SKM-1 treated with dmso at 0.1 percent for 144 hours (cell line): ENCODE results near the gene SLC6A19.
A peak's percentile ranks its signal among the peaks of the same experiment; 100 is the strongest.

Experiments
- DNase-seq: peaks from one replicate; lab custom pipeline; 2025; ENCODE audit not compliant: unreplicated experiment; lab: John Stamatoyannopoulos, UW

The SLC6A19 gene

GRCh38 chr5:1179383-1179715 is 22.0 kb upstream of the SLC6A19 start:
- no peak for DNase-seq

- DNase-seq: no peak
Observed at GRCh38 chr5:1180096-1180495, 21.3 kb upstream of the SLC6A19 start.

- no peak for DNase-seq
Observed at GRCh38 chr5:1180841-1181271, 20.5 kb upstream of the SLC6A19 start.

GRCh38 chr5:1181451-1182359 is 19.7 kb upstream of the SLC6A19 start:
- no peak for DNase-seq

- no peak for DNase-seq
Observed at GRCh38 chr5:1182360-1182632, 19.1 kb upstream of the SLC6A19 start.

GRCh38 chr5:1182633-1183423 is 18.6 kb upstream of the SLC6A19 start:
- no peak for DNase-seq

GRCh38 chr5:1183424-1184162 is 17.8 kb upstream of the SLC6A19 start:
- DNase-seq: no peak

GRCh38 chr5:1184163-1184470 is 17.3 kb upstream of the SLC6A19 start:
- DNase-seq: no peak

- no peak for DNase-seq
Observed at GRCh38 chr5:1184481-1184880, 16.9 kb upstream of the SLC6A19 start.

- DNase-seq: no peak
Observed at GRCh38 chr5:1185038-1185627, 16.3 kb upstream of the SLC6A19 start.

- DNase-seq: no peak
Observed at GRCh38 chr5:1185629-1186350, 15.6 kb upstream of the SLC6A19 start.

- DNase-seq: no peak
Observed at GRCh38 chr5:1186351-1187233, 14.8 kb upstream of the SLC6A19 start.

GRCh38 chr5:1187234-1187949 is 14.0 kb upstream of the SLC6A19 start:
- DNase-seq: no peak

- DNase-seq: no peak
Observed at GRCh38 chr5:1187950-1188334, 13.5 kb upstream of the SLC6A19 start.

- DNase-seq: no peak
Observed at GRCh38 chr5:1188464-1188863, 12.9 kb upstream of the SLC6A19 start.

GRCh38 chr5:1189269-1189668 is 12.1 kb upstream of the SLC6A19 start:
- DNase-seq: no peak

- no peak for DNase-seq
Observed at GRCh38 chr5:1190278-1190677, 11.1 kb upstream of the SLC6A19 start.

- DNase-seq: peak; percentile 35
Observed at GRCh38 chr5:1190837-1191239, 10.6 kb upstream of the SLC6A19 start.

- DNase-seq: no peak
Observed at GRCh38 chr5:1192971-1193590, 8.3 kb upstream of the SLC6A19 start.
